K562 (cell line): ENCODE measurements around the gene NRG3. TPM values are rescaled to one million over a fixed set of nuclear protein-coding genes. Genes with fewer than 3 reads are reported as not detected.

Experiments used
- ATAC-seq: fragments of 200-7000 bp; cut with Tn5 transposase; 3 replicates; pipeline ENCODE4 v1.9.1; 2020; ENCODE audit warnings: moderate library complexity
- BruUV-seq: library from RNA; stranded (reverse); fragments of 400-500 nt; replicated peaks from 2 replicates; lab custom pipeline; 2021; lab: Mats Ljungman, UMichigan
- CTCF ChIA-PET: fragments of 300-600 bp; formaldehyde crosslinking; extraction: SDS; loops from one replicate; lab custom pipeline; 2021; ENCODE audit warnings: low intra/inter-chr PET ratio; lab: Yijun Ruan, JAX
- POLR2A ChIA-PET: fragments of 300-600, 350-650 bp; sonication (Branson Sonifier 250); formaldehyde crosslinking; extraction: SDS; loops from one replicate; lab custom pipeline; 2021; ENCODE audit warnings: antibody characterized with exemption, inconsistent platforms; lab: Yijun Ruan, JAX
- DNase-seq, 4 experiments: peaks; one replicate each; pipeline versions ENCODE4 v3.0.0 to v3.0.0-alpha.2; 2011 to 2018; ENCODE audit warnings: low spot score in 3 of 4, mixed read lengths in 3 of 4; ENCODE audit errors: extremely low read depth in 1 of 4
- FAIRE-seq: peaks from 2 replicates; lab custom pipeline; 2011; peaks lifted over from hg19 to GRCh38; lab: Jason Lieb, UNC
- H2AFZ ChIP-seq: 2 replicates; pipeline ENCODE4 v1.6.0; 2011; ENCODE audit warnings: low read depth, low read length, control low read depth, inconsistent platforms
- H3K27ac ChIP-seq: fragments of 200-600 bp; 3 replicates; pipeline ENCODE4 v1.8.0; 2011; ENCODE audit warnings: low read depth, mild to moderate bottlenecking, control low read depth, inconsistent platforms, low read length, moderate library complexity, mixed read lengths; ENCODE audit errors: extremely low read depth
- H3K27me3 ChIP-seq, 2 experiments: fragments of 300-600 bp in 1 of 2; 2 replicates in 1 of 2; 3 replicates in 1 of 2; pipeline versions ENCODE4 v1.6.0 to v1.8.0; 2011; ENCODE audit warnings: inconsistent platforms in 2 of 2, low read length in 2 of 2, mild to moderate bottlenecking in 1 of 2, mixed read lengths in 1 of 2, moderate library complexity in 1 of 2; ENCODE audit not compliant: control insufficient read depth in 2 of 2, insufficient read depth in 2 of 2
- H3K36me3 ChIP-seq: fragments of 300-600 bp; 3 replicates; pipeline ENCODE4 v1.8.0; 2011; ENCODE audit warnings: mild to moderate bottlenecking, low read length, inconsistent platforms; ENCODE audit not compliant: control insufficient read depth, insufficient read depth
- H3K4me1 ChIP-seq, 2 experiments: fragments of 200-600 bp in 1 of 2; replicated peaks in 1 of 2; 2 replicates in 1 of 2; 3 replicates in 1 of 2; pipeline versions ENCODE4 v1.5.1 to v1.8.0; 2011; ENCODE audit warnings: inconsistent platforms in 2 of 2, low read length in 2 of 2, mild to moderate bottlenecking in 1 of 2, mixed read lengths in 1 of 2, moderate library complexity in 1 of 2; ENCODE audit not compliant: control insufficient read depth in 2 of 2, insufficient read depth in 2 of 2
- H3K4me2 ChIP-seq: 2 replicates; pipeline ENCODE4 v1.6.1; 2011; ENCODE audit warnings: low read length, control low read depth, inconsistent platforms, mixed read lengths; ENCODE audit not compliant: insufficient read depth
- H3K4me3 ChIP-seq: fragments of 200-600 bp; sonication (generic), shearing (Covaris generic); 2 replicates; pipeline ENCODE4 v1.5.1; 2016; ENCODE audit warnings: control low read depth, inconsistent platforms
- H3K79me2 ChIP-seq: fragments of 200-600 bp; 3 replicates; pipeline ENCODE4 v1.8.0; 2011; ENCODE audit warnings: low read length, inconsistent platforms; ENCODE audit not compliant: control insufficient read depth, insufficient read depth
- H3K9ac ChIP-seq, 2 experiments: 2 replicates each; pipeline versions ENCODE4 v1.6.0 to v1.6.1; 2011; ENCODE audit warnings: low read depth in 2 of 2, low read length in 2 of 2, control low read depth in 1 of 2, inconsistent platforms in 1 of 2, mild to moderate bottlenecking in 1 of 2, mixed read lengths in 1 of 2; ENCODE audit not compliant: insufficient read depth in 1 of 2
- H3K9me1 ChIP-seq: one replicate; pipeline ENCODE4 v1.6.0; 2011; ENCODE audit warnings: inconsistent platforms, mild to moderate bottlenecking, low read length, moderate library complexity; ENCODE audit not compliant: control insufficient read depth, insufficient read depth
- H3K9me3 ChIP-seq: replicated peaks from 2 replicates; pipeline ENCODE4 v1.5.1; 2011; ENCODE audit warnings: low read depth, low read length, inconsistent platforms; ENCODE audit not compliant: control insufficient read depth, insufficient read depth
- H4K20me1 ChIP-seq: replicated peaks from 2 replicates; pipeline ENCODE4 v1.6.1; 2011; ENCODE audit warnings: low read length, inconsistent platforms, mixed read lengths; ENCODE audit not compliant: control insufficient read depth, insufficient read depth
- ARID1B ChIP-seq: fragments of 450-650 bp; IDR thresholded peaks from 2 replicates; pipeline ENCODE4 v1.6.1; 2016; ENCODE audit warnings: antibody characterized with exemption, mild to moderate bottlenecking, inconsistent platforms
- E2F3 ChIP-seq: fragments of 250-450 bp; sonication (Bioruptor Pico); IDR thresholded peaks from 2 replicates; pipeline ENCODE4 v1.4.0; 2020; ENCODE audit warnings: mild to moderate bottlenecking
- ELF2 ChIP-seq: fragments of 250-450 bp; sonication (Bioruptor Pico); IDR thresholded peaks from 2 replicates; pipeline ENCODE4 v1.5.0; 2021; ENCODE audit warnings: mild to moderate bottlenecking
- TGIF2 ChIP-seq: sonication (generic); formaldehyde crosslinking; IDR thresholded peaks from 2 replicates; pipeline ENCODE4 v1.8.1; 2022; ENCODE audit warnings: mild to moderate bottlenecking, missing genetic modification reagents, moderate library complexity
- WGBS: fragments of 100-300 bp; shearing (Covaris generic); methylation state at CpG from one replicate; pipeline ENCODE4 v1.1.6; 2016; ENCODE audit warnings: low coverage, mixed read lengths; ENCODE audit not compliant: insufficient coverage; ENCODE audit errors: missing lambda C conversion rate; 5-methylcytosine and 5-hydroxymethylcytosine counted together
- in situ Hi-C: fragments of 300-500 bp; cut with MboI; formaldehyde crosslinking; loops from 4 replicates; pipeline ENCODE4 v1.15.0; 2018; ENCODE audit warnings: inconsistent platforms, mixed read lengths
- intact Hi-C: fragments of 100-400 bp; cut with micrococcal nuclease; formaldehyde crosslinking; loops from 2 replicates; pipeline ENCODE4 v1.14.2; 2022
- polyA plus RNA-seq, 8 experiments: library from polyadenylated mRNA; depleted of rRNA in 4 of 8; stranded (reverse) in 5 of 8; unstranded in 3 of 8; fragments of >200 nt; fragmentation: Nextera tagmentation in 2 of 8; fragmentation: Illumina TruSeq in 1 of 8; extraction: Ambion mirVana in 2 of 8; extraction: Trizol in 1 of 8; gene quantifications; 2 replicates each; pipeline versions ENCODE4 v1.2.1 to v1.2.3, GENCODE V29; 2011 to 2014; ENCODE audit warnings: inconsistent platforms in 1 of 8, missing spikeins in 1 of 8
- total RNA-seq, 7 experiments: library from RNA; depleted of rRNA in 6 of 7; stranded (reverse); fragments of >200 nt in 6 of 7; fragmentation: Illumina TruSeq in 2 of 7; extraction: Trizol in 2 of 7; gene quantifications; 2 replicates each; pipeline versions ENCODE4 v1.2.1 to v1.2.3, GENCODE V29; 2011 to 2021; ENCODE audit warnings: low replicate concordance in 1 of 7
- TF ChIP-seq, protein P1 (sequence below), 2 experiments: fragments of 450-650 bp in 1 of 2; sonication (generic) in 1 of 2; formaldehyde crosslinking; conservative IDR thresholded peaks; 2 replicates each; pipeline versions ENCODE4 v1.4.0 to v1.8.1; 2020 to 2022; ENCODE audit warnings: mild to moderate bottlenecking in 1 of 2, missing genetic modification reagents in 1 of 2
- TF ChIP-seq, protein P2 (sequence below): fragments of 450-650 bp; IDR thresholded peaks from 2 replicates; pipeline ENCODE4 v1.6.1; 2016; ENCODE audit warnings: low read depth
- TF ChIP-seq, protein P3 (sequence below): sonication (generic); formaldehyde crosslinking; IDR thresholded peaks from 2 replicates; pipeline ENCODE4 v1.5.0; 2020; ENCODE audit warnings: missing genetic modification reagents

NRG3 gene
- total and polyA plus RNA-seq, 9 of the 15 experiments (the other 6 are each of a cell fraction or from before 2014, with no cell fraction given): not detected

DNA sequence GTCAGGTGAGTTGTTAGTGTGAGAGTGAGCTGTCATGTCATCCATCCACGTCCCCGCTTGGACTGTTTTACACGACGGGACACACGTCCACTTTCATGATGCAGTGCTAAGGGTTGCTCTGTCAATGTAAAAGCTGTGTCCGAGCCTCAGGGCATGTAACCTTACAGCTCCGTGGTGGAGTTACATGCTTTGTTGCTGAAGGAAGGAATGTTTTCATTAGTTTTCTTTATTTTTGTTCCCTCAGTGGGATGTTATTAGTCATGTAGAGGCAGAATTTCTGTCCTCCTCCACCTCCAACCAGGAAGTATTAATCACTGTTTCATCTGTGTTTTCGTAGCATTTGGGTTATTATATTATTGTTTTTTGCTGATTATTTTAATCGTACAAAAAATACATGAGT, 88.6 kb downstream of the NRG3 start:
- CTCF ChIA-PET: no interaction called here
- Histone ChIP-seq H3K9me1 (no peaks in the 10 kb centered on the region), H4K20me1 (no peaks in the 10 kb centered on the region), H3K4me2 (no peak overlapping the region), H3K27me3 (no peaks in the 10 kb centered on the region), H3K9ac (no peak overlapping the region), H3K4me1 (no peaks in the 10 kb centered on the region), H3K27ac (no peak overlapping the region), H2AFZ (no peak overlapping the region), H3K9me3 (no peaks in the 10 kb centered on the region), H3K79me2 (no peaks in the 10 kb centered on the region), H3K36me3 (no peaks in the 10 kb centered on the region), H3K4me3 (no peak overlapping the region)
- FAIRE-seq (no peak), DNase-seq (no peak), ATAC-seq (no peak)
- no peak for TF ChIP-seq TGIF2 (CRISPR knock-in tag)
- intact Hi-C loops: no loop called here
- POLR2A ChIA-PET: no interaction called here
- in situ Hi-C loops: no loop called here
- WGBS: 1% methylated on average over 9 of the region's 9 CpGs
- BruUV-seq: no TSS peak

DNA sequence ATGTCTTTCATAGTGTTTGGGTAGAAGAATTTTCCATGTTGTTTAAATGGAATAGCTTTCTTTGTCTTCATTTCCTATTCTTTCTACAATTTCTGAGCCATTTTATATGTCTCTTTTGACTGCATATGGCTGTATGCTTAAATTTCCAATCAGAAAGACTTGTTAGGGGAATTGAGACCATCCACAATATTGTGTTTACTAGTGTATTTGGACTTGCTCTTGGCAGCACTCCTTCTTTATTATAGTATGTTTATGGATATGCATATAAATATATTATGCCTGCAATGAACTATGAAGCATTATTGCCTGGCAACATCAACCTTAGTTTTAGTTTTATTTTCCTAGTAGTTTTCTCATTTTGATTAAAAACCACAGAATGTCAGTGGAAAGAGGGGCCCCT, 92.7 kb downstream of the NRG3 start:
- H3K79me2 ChIP-seq: no peaks in the 10 kb centered on the region
- no peak overlapping the region for H3K4me2 ChIP-seq
- no peak overlapping the region for H3K9ac ChIP-seq
- no peaks in the 10 kb centered on the region for H3K4me1 ChIP-seq
- ATAC-seq (no peak), DNase-seq (no peak), FAIRE-seq (no peak)
- intact Hi-C loops: no loop called here
- ChIA-PET CTCF (no interaction called here), POLR2A (no interaction called here)
- H3K27ac ChIP-seq: no peak overlapping the region
- H3K27me3 ChIP-seq: no peaks in the 10 kb centered on the region
- H3K36me3 ChIP-seq: no peaks in the 10 kb centered on the region
- no peaks in the 10 kb centered on the region for H3K9me1 ChIP-seq
- no peak overlapping the region for H3K4me3 ChIP-seq
- H2AFZ ChIP-seq: no peak overlapping the region
- BruUV-seq: no TSS peak
- in situ Hi-C loops: no loop called here
- no peaks in the 10 kb centered on the region for H3K9me3 ChIP-seq
- H4K20me1 ChIP-seq: no peaks in the 10 kb centered on the region
- TF ChIP-seq ARID1B: no peak
- no peak for TF ChIP-seq ELF2
- TF ChIP-seq E2F3: no peak
- TF ChIP-seq, protein P1, sequence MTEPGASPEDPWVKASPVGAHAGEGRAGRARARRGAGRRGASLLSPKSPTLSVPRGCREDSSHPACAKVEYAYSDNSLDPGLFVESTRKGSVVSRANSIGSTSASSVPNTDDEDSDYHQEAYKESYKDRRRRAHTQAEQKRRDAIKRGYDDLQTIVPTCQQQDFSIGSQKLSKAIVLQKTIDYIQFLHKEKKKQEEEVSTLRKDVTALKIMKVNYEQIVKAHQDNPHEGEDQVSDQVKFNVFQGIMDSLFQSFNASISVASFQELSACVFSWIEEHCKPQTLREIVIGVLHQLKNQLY (CRISPR knock-in tag; conservative IDR thresholded peaks at IDR 0.05): no peak
- TF ChIP-seq, protein P2, sequence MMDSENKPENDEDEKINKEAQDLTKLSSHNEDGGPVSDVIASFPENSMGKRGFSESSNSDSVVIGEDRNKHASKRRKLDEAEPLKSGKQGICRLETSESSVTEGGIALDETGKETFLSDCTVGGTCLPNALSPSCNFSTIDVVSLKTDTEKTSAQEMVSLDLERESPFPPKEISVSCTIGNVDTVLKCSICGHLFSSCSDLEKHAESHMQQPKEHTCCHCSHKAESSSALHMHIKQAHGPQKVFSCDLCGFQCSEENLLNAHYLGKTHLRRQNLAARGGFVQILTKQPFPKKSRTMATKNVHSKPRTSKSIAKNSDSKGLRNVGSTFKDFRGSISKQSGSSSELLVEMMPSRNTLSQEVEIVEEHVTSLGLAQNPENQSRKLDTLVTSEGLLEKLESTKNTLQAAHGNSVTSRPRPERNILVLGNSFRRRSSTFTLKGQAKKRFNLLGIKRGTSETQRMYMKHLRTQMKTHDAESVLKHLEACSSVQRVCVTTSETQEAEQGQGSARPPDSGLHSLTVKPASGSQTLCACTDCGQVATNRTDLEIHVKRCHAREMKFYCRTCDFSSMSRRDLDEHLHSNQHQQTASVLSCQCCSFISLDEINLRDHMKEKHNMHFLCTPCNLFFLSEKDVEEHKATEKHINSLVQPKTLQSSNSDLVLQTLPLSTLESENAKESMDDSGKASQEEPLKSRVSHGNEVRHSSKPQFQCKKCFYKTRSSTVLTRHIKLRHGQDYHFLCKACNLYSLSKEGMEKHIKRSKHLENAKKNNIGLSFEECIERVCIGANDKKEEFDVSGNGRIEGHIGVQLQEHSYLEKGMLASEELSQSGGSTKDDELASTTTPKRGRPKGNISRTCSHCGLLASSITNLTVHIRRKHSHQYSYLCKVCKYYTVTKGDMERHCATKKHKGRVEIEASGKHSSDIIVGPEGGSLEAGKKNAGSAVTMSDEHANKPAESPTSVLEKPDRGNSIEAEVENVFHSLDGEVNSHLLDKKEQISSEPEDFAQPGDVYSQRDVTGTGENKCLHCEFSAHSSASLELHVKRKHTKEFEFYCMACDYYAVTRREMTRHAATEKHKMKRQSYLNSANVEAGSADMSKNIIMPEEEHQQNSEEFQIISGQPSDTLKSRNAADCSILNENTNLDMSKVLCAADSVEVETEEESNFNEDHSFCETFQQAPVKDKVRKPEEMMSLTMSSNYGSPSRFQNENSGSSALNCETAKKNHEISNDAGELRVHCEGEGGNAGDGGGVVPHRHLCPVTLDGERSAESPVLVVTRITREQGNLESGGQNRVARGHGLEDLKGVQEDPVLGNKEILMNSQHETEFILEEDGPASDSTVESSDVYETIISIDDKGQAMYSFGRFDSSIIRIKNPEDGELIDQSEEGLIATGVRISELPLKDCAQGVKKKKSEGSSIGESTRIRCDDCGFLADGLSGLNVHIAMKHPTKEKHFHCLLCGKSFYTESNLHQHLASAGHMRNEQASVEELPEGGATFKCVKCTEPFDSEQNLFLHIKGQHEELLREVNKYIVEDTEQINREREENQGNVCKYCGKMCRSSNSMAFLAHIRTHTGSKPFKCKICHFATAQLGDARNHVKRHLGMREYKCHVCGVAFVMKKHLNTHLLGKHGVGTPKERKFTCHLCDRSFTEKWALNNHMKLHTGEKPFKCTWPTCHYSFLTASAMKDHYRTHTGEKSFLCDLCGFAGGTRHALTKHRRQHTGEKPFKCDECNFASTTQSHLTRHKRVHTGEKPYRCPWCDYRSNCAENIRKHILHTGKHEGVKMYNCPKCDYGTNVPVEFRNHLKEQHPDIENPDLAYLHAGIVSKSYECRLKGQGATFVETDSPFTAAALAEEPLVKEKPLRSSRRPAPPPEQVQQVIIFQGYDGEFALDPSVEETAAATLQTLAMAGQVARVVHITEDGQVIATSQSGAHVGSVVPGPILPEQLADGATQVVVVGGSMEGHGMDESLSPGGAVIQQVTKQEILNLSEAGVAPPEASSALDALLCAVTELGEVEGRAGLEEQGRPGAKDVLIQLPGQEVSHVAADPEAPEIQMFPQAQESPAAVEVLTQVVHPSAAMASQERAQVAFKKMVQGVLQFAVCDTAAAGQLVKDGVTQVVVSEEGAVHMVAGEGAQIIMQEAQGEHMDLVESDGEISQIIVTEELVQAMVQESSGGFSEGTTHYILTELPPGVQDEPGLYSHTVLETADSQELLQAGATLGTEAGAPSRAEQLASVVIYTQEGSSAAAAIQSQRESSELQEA: no peak
- TF ChIP-seq, protein P3, sequence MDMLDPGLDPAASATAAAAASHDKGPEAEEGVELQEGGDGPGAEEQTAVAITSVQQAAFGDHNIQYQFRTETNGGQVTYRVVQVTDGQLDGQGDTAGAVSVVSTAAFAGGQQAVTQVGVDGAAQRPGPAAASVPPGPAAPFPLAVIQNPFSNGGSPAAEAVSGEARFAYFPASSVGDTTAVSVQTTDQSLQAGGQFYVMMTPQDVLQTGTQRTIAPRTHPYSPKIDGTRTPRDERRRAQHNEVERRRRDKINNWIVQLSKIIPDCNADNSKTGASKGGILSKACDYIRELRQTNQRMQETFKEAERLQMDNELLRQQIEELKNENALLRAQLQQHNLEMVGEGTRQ (CRISPR knock-in tag): no peak
